Neural progenitor cell (in vitro differentiated cells): ENCODE measurements around the gene WNT9A.
"Not testable (repeated sequence)": the region's sequence is repeated elsewhere in the genome, so short reads cannot be mapped to it uniquely, and the experiment has no call there.

Experiments used
- CTCF ChIP-seq: fragments of 200-600 bp; sonication (generic); IDR thresholded peaks from 2 replicates; pipeline ENCODE4 v1.5.1; 2017; ENCODE audit warnings: antibody characterized with exemption, mild to moderate bottlenecking
- EZH2 ChIP-seq: fragments of 200-600 bp; sonication (generic); IDR thresholded peaks from 2 replicates; pipeline ENCODE4 v1.6.1; 2017; ENCODE audit warnings: antibody characterized with exemption, mild to moderate bottlenecking, moderate library complexity
- EZH2phosphoT487 ChIP-seq: fragments of 200-600 bp; sonication (generic); IDR thresholded peaks from 2 replicates; pipeline ENCODE4 v1.6.1; 2017; ENCODE audit warnings: antibody characterized with exemption

GRCh38 chr1:227909923-227910328 is 37.8 kb downstream of the WNT9A start:
- TF ChIP-seq CTCF, EZH2, EZH2phosphoT487: not testable (repeated sequence)
